Measurements from ENCODE around the gene UBE2G2. TPM values are rescaled to one million over a fixed set of nuclear protein-coding genes. Genes with fewer than 3 reads are reported as not detected.
A peak's percentile ranks its signal among the peaks of the same experiment; 100 is the strongest.

UBE2G2 gene
- total RNA-seq, 2 donors from 2014 or later: 89.7 to 164 TPM

- Mint-ChIP-seq H3K27ac (no peak overlapping the region), H3K36me3 (peaks cover 2% of the 10 kb centered on the region), H3K27me3 (no peaks in the 10 kb centered on the region), H3K9me3 (no peaks in the 10 kb centered on the region), H3K4me1 (ENCODE audit: low read depth in 2 of 2) (peaks cover 9 to 11% of the 10 kb centered on the region in 2 donors), H3K4me3 (peak overlapping the region; percentile 82)
- DNase-seq (ENCODE audit: low spot score) (no peak), ATAC-seq (no peak)
Measured at GRCh38 chr21:44815852-44816628, 14.4 kb upstream of the UBE2G2 start.

GRCh38 chr21:44815225-44815624 lies 13.6 kb upstream of the UBE2G2 start:
- H3K36me3 Mint-ChIP-seq: peaks cover 5% of the 10 kb centered on the region
- no peak for DNase-seq (ENCODE audit: low spot score)
- no peak overlapping the region for H3K4me3 Mint-ChIP-seq
- H3K27ac Mint-ChIP-seq: no peak overlapping the region
- no peak for ATAC-seq
- no peaks in the 10 kb centered on the region for H3K9me3 Mint-ChIP-seq
- H3K27me3 Mint-ChIP-seq: no peaks in the 10 kb centered on the region
- peaks cover 12 to 18% of the 10 kb centered on the region in 2 donors for H3K4me1 Mint-ChIP-seq (ENCODE audit: low read depth in 2 of 2)

- Mint-ChIP-seq H3K4me3 (no peak overlapping the region), H3K9me3 (no peaks in the 10 kb centered on the region)
- no peak for DNase-seq (ENCODE audit: low spot score)
Measured at GRCh38 chr21:44814498-44815023, 12.9 kb upstream of the UBE2G2 start.

GRCh38 chr21:44813727-44814126 lies 12.1 kb upstream of the UBE2G2 start:
- peaks cover 10 to 18% of the 10 kb centered on the region in 2 donors for H3K4me1 Mint-ChIP-seq (ENCODE audit: low read depth in 2 of 2)
- H3K4me3 Mint-ChIP-seq: no peak overlapping the region
- no peaks in the 10 kb centered on the region for H3K9me3 Mint-ChIP-seq
- H3K27ac Mint-ChIP-seq: no peak overlapping the region
- ATAC-seq (no peak), DNase-seq (ENCODE audit: low spot score) (no peak)
- H3K36me3 Mint-ChIP-seq: peaks cover 11% of the 10 kb centered on the region
- H3K27me3 Mint-ChIP-seq: no peaks in the 10 kb centered on the region

More at GRCh38 chr21:44814498-44815023, 12.9 kb upstream of the UBE2G2 start:
- no peak overlapping the region for H3K27ac Mint-ChIP-seq
- H3K36me3 Mint-ChIP-seq: peaks cover 5% of the 10 kb centered on the region
- no peaks in the 10 kb centered on the region for H3K27me3 Mint-ChIP-seq
- peaks cover 10 to 18% of the 10 kb centered on the region in 2 donors for H3K4me1 Mint-ChIP-seq (ENCODE audit: low read depth in 2 of 2)
- ATAC-seq: no peak

GRCh38 chr21:44813149-44813548 lies 11.5 kb upstream of the UBE2G2 start:
- Mint-ChIP-seq H3K9me3 (no peaks in the 10 kb centered on the region), H3K4me1 (ENCODE audit: low read depth in 2 of 2) (peaks cover 10 to 18% of the 10 kb centered on the region in 2 donors), H3K36me3 (peaks cover 11% of the 10 kb centered on the region), H3K27me3 (no peaks in the 10 kb centered on the region), H3K4me3 (no peak overlapping the region), H3K27ac (no peak overlapping the region)
- ATAC-seq: no peak
- DNase-seq (ENCODE audit: low spot score): no peak

- DNase-seq (ENCODE audit: low spot score) (no peak), ATAC-seq (no peak)
- Mint-ChIP-seq H3K27ac (no peak overlapping the region), H3K9me3 (no peaks in the 10 kb centered on the region), H3K36me3 (peaks cover 11% of the 10 kb centered on the region), H3K27me3 (no peaks in the 10 kb centered on the region), H3K4me1 (ENCODE audit: low read depth in 2 of 2) (peaks cover 10 to 18% of the 10 kb centered on the region in 2 donors), H3K4me3 (no peak overlapping the region)
Measured at GRCh38 chr21:44812640-44813039, 11.0 kb upstream of the UBE2G2 start.

GRCh38 chr21:44810779-44811178 lies 9.2 kb upstream of the UBE2G2 start:
- ATAC-seq (peak; percentile 29 to 46), DNase-seq (ENCODE audit: low spot score) (no peak)
- Mint-ChIP-seq H3K27me3 (no peaks in the 10 kb centered on the region), H3K4me3 (no peak overlapping the region), H3K4me1 (ENCODE audit: low read depth in 2 of 2) (peaks cover 8 to 13% of the 10 kb centered on the region in 2 donors), H3K27ac (no peak overlapping the region), H3K36me3 (peaks cover 13% of the 10 kb centered on the region), H3K9me3 (no peaks in the 10 kb centered on the region)

- H3K36me3 Mint-ChIP-seq: peaks cover 28% of the 10 kb centered on the region
- no peak for DNase-seq (ENCODE audit: low spot score)
- no peak overlapping the region for H3K27ac Mint-ChIP-seq
- H3K9me3 Mint-ChIP-seq: no peaks in the 10 kb centered on the region
- H3K27me3 Mint-ChIP-seq: no peaks in the 10 kb centered on the region
- no peak overlapping the region for H3K4me3 Mint-ChIP-seq
- peaks cover 21 to 24% of the 10 kb centered on the region in 2 donors for H3K4me1 Mint-ChIP-seq (ENCODE audit: low read depth in 2 of 2)
- no peak for ATAC-seq
Measured at GRCh38 chr21:44805859-44806258, 4.2 kb upstream of the UBE2G2 start.

- no peaks in the 10 kb centered on the region for H3K9me3 Mint-ChIP-seq
- H3K4me3 Mint-ChIP-seq: no peak overlapping the region
- H3K27ac Mint-ChIP-seq: peak overlapping the region; percentile 17 to 28
- no peak for DNase-seq (ENCODE audit: low spot score)
- no peaks in the 10 kb centered on the region for H3K27me3 Mint-ChIP-seq
- peaks cover 22 to 23% of the 10 kb centered on the region in 2 donors for H3K4me1 Mint-ChIP-seq (ENCODE audit: low read depth in 2 of 2)
- peaks cover 27% of the 10 kb centered on the region for H3K36me3 Mint-ChIP-seq
- no peak for ATAC-seq
Measured at GRCh38 chr21:44805226-44805625, 3.6 kb upstream of the UBE2G2 start.

GRCh38 chr21:44804762-44805161 lies 3.1 kb upstream of the UBE2G2 start:
- Mint-ChIP-seq H3K27ac (peak overlapping the region; percentile 17 to 28), H3K9me3 (no peaks in the 10 kb centered on the region), H3K4me3 (no peak overlapping the region), H3K4me1 (ENCODE audit: low read depth in 2 of 2) (peaks cover 24 to 27% of the 10 kb centered on the region in 2 donors), H3K27me3 (no peaks in the 10 kb centered on the region), H3K36me3 (peaks cover 30% of the 10 kb centered on the region)
- ATAC-seq (no peak), DNase-seq (ENCODE audit: low spot score) (no peak)

GRCh38 chr21:44803651-44804050 lies 2.0 kb upstream of the UBE2G2 start:
- no peaks in the 10 kb centered on the region for H3K9me3 Mint-ChIP-seq
- peaks cover 32% of the 10 kb centered on the region for H3K36me3 Mint-ChIP-seq
- no peaks in the 10 kb centered on the region for H3K27me3 Mint-ChIP-seq
- peak overlapping the region; percentile 94 for H3K4me3 Mint-ChIP-seq
- H3K27ac Mint-ChIP-seq: peak overlapping the region in 1 of 2 donors; percentile 79
- no peak for DNase-seq (ENCODE audit: low spot score)
- peaks cover 29 to 34% of the 10 kb centered on the region in 2 donors for H3K4me1 Mint-ChIP-seq (ENCODE audit: low read depth in 2 of 2)
- ATAC-seq: no peak

- peak overlapping the region; percentile 58 to 79 for H3K27ac Mint-ChIP-seq
- H3K4me3 Mint-ChIP-seq: peak overlapping the region; percentile 94
- no peaks in the 10 kb centered on the region for H3K27me3 Mint-ChIP-seq
- H3K36me3 Mint-ChIP-seq: peaks cover 37% of the 10 kb centered on the region
- DNase-seq (ENCODE audit: low spot score): no peak
- H3K4me1 Mint-ChIP-seq (ENCODE audit: low read depth in 2 of 2): peaks cover 32 to 40% of the 10 kb centered on the region in 2 donors
- no peaks in the 10 kb centered on the region for H3K9me3 Mint-ChIP-seq
- ATAC-seq: peak; percentile 3 to 29
Measured at GRCh38 chr21:44802396-44803153, 955 bp upstream of the UBE2G2 start.

- Mint-ChIP-seq H3K36me3 (peaks cover 36% of the 10 kb centered on the region), H3K4me1 (ENCODE audit: low read depth in 2 of 2) (peaks cover 36 to 44% of the 10 kb centered on the region in 2 donors), H3K9me3 (no peaks in the 10 kb centered on the region), H3K27ac (peak overlapping the region; percentile 49 to 86), H3K27me3 (no peaks in the 10 kb centered on the region), H3K4me3 (peak overlapping the region; percentile 94)
- DNase-seq (ENCODE audit: low spot score) (no peak), ATAC-seq (peak in 1 of 2 donors; percentile 51)
Measured at GRCh38 chr21:44800971-44801467, 601 bp downstream of the UBE2G2 start.

Data from natural killer cell treated with Interleukin-12 subunit alpha and Interleukin-12 subunit beta and Interleukin-15 and Interleukin-18, amount 100 ng/mL, for 72 hours (primary cell).